ENCODE measurements around the gene MYO5A.
"Not testable (repeated sequence)": the region's sequence is repeated elsewhere in the genome, so short reads cannot be mapped to it uniquely, and the experiment has no call there.

MYO5A gene

DNA sequence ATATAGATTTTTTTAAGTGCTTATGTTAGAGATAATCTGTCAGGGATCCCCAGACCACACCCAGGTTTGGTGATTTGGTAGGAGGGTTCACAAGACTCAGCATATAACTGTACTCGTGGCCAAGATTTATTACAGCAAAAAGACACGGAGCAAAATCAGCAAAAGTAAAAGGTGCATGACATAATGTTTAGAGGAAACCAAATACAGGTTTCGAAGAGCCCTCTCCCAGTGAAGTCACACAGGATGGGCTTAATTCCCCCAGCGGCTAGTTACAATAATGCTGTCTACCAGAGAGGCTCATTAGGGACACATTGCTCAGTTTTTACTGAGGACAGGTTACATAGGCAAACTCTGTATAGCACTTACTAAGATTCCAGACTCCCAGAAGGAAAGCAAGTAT lies 36.5 kb downstream of the MYO5A start:
- Histone ChIP-seq H2AFZ (ENCODE audit: low read length) (no peak overlapping the region), H3K4me3 (ENCODE audit: low read length, poor library complexity, severe bottlenecking) (no peak overlapping the region), H3K4me1 (ENCODE audit: insufficient read depth, low read length, poor library complexity, severe bottlenecking) (peaks cover 25% of the 10 kb centered on the region), H3K27me3 (ENCODE audit: insufficient read depth, low read length, poor library complexity, severe bottlenecking) (no peaks in the 10 kb centered on the region), H3K9me3 (ENCODE audit: insufficient read depth, low read depth, low read length) (no peaks in the 10 kb centered on the region), H3K9me2 (replicated peaks; ENCODE audit: low read depth, low read length) (no peaks in the 10 kb centered on the region), H3K36me3 (ENCODE audit: insufficient read depth, low read length) (no peaks in the 10 kb centered on the region), H3K9ac (ENCODE audit: low read depth, low read length, poor library complexity, severe bottlenecking) (no peak overlapping the region), H3K4me2 (ENCODE audit: low read depth, low read length, poor library complexity, severe bottlenecking) (no peak overlapping the region), H3K79me2 (ENCODE audit: insufficient read depth, low read length) (peaks cover 43% of the 10 kb centered on the region), H4K20me1 (ENCODE audit: insufficient read depth, low read length, poor library complexity, severe bottlenecking) (peaks cover 5% of the 10 kb centered on the region), H3F3A (ENCODE audit: low read depth) (no peaks in the 10 kb centered on the region)
- TF ChIP-seq, protein P1, sequence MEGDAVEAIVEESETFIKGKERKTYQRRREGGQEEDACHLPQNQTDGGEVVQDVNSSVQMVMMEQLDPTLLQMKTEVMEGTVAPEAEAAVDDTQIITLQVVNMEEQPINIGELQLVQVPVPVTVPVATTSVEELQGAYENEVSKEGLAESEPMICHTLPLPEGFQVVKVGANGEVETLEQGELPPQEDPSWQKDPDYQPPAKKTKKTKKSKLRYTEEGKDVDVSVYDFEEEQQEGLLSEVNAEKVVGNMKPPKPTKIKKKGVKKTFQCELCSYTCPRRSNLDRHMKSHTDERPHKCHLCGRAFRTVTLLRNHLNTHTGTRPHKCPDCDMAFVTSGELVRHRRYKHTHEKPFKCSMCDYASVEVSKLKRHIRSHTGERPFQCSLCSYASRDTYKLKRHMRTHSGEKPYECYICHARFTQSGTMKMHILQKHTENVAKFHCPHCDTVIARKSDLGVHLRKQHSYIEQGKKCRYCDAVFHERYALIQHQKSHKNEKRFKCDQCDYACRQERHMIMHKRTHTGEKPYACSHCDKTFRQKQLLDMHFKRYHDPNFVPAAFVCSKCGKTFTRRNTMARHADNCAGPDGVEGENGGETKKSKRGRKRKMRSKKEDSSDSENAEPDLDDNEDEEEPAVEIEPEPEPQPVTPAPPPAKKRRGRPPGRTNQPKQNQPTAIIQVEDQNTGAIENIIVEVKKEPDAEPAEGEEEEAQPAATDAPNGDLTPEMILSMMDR (conservative IDR thresholded peaks at IDR 0.05; ENCODE audit: low read length): no peak

DNA sequence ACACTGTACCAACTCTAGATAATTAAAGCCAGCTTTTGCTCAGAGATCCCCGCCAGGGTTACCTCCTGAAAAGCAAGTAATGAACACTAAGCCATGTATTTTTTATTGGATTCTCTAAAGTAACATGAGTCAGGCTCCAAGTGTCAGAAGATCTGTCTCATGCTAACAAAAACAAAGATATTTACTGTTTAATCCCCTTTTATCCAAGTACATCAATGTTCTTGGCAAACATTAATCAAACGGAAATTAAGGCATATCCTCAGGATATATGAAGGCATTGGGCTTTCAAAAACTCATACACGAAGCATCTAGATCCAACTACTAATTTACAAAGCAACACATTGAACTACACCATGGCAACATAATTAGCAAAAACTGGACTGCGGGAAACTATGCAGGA lies 37.2 kb downstream of the MYO5A start:
- Histone ChIP-seq H4K20me1 (ENCODE audit: insufficient read depth, low read length, poor library complexity, severe bottlenecking) (peaks cover 5% of the 10 kb centered on the region), H3K36me3 (ENCODE audit: insufficient read depth, low read length) (no peaks in the 10 kb centered on the region)

DNA sequence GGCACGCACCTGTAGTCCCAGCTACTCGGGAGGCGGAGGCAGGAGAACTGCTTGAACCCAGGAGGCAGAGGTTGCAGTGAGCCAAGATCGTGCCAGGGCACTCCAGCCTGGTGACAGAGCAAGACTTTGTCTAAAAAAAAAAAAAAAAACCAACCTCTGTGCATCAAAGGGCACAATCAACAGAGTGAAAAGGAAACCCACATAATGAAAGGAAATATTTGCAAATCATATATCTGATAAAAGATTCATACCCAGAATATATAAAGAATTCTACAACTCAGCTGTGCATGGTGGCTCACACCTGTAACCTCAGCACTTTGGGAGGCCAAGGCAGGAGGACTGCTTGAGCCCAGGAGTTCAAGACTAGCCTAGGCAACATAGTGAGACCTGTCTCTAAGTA lies 39.2 kb downstream of the MYO5A start:
- H3K4me3 ChIP-seq (ENCODE audit: low read length, poor library complexity, severe bottlenecking); H3K9me2 ChIP-seq (replicated peaks; ENCODE audit: low read depth, low read length); H3K4me2 ChIP-seq (ENCODE audit: low read depth, low read length, poor library complexity, severe bottlenecking); H2AFZ ChIP-seq (ENCODE audit: low read length); H3F3A ChIP-seq (ENCODE audit: low read depth); H3K9me3 ChIP-seq (ENCODE audit: insufficient read depth, low read depth, low read length); H3K9ac ChIP-seq (ENCODE audit: low read depth, low read length, poor library complexity, severe bottlenecking); H4K20me1 ChIP-seq (ENCODE audit: insufficient read depth, low read length, poor library complexity, severe bottlenecking); H3K36me3 ChIP-seq (ENCODE audit: insufficient read depth, low read length); H3K27me3 ChIP-seq (ENCODE audit: insufficient read depth, low read length, poor library complexity, severe bottlenecking): not testable (repeated sequence)
- Histone ChIP-seq H3K79me2 (ENCODE audit: insufficient read depth, low read length) (peaks cover 57% of the 10 kb centered on the region), H3K4me1 (ENCODE audit: insufficient read depth, low read length, poor library complexity, severe bottlenecking) (peaks cover 39% of the 10 kb centered on the region)

More for the DNA sequence above, 37.2 kb downstream of the MYO5A start:
- H3F3A ChIP-seq (ENCODE audit: low read depth): no peaks in the 10 kb centered on the region
- H3K4me1 ChIP-seq (ENCODE audit: insufficient read depth, low read length, poor library complexity, severe bottlenecking): peaks cover 26% of the 10 kb centered on the region
- no peaks in the 10 kb centered on the region for H3K9me2 ChIP-seq (replicated peaks; ENCODE audit: low read depth, low read length)
- TF ChIP-seq, protein P1 (conservative IDR thresholded peaks at IDR 0.05; ENCODE audit: low read length): no peak
- TF ChIP-seq EZH2phosphoT487 (IDR thresholded peaks at IDR 0.05; ENCODE audit: borderline replicate concordance): no peak
- H3K4me3 ChIP-seq (ENCODE audit: low read length, poor library complexity, severe bottlenecking): no peak overlapping the region
- no peaks in the 10 kb centered on the region for H3K27me3 ChIP-seq (ENCODE audit: insufficient read depth, low read length, poor library complexity, severe bottlenecking)
- no peak overlapping the region for H2AFZ ChIP-seq (ENCODE audit: low read length)
- no peak overlapping the region for H3K9ac ChIP-seq (ENCODE audit: low read depth, low read length, poor library complexity, severe bottlenecking)
- peaks cover 46% of the 10 kb centered on the region for H3K79me2 ChIP-seq (ENCODE audit: insufficient read depth, low read length)
- no peaks in the 10 kb centered on the region for H3K9me3 ChIP-seq (ENCODE audit: insufficient read depth, low read depth, low read length)
- H3K4me2 ChIP-seq (ENCODE audit: low read depth, low read length, poor library complexity, severe bottlenecking): no peak overlapping the region

GRCh38 chr15:52488830-52489229 lies 39.9 kb downstream of the MYO5A start:
- no peak for TF ChIP-seq EZH2phosphoT487 (IDR thresholded peaks at IDR 0.05; ENCODE audit: borderline replicate concordance)
- TF ChIP-seq, protein P1 (conservative IDR thresholded peaks at IDR 0.05; ENCODE audit: low read length): no peak

More at GRCh38 chr15:52488830-52489229, 39.9 kb downstream of the MYO5A start:
- Histone ChIP-seq H3K4me2 (ENCODE audit: low read depth, low read length, poor library complexity, severe bottlenecking) (no peak overlapping the region), H3K9ac (ENCODE audit: low read depth, low read length, poor library complexity, severe bottlenecking) (no peak overlapping the region), H3K4me3 (ENCODE audit: low read length, poor library complexity, severe bottlenecking) (no peak overlapping the region), H2AFZ (ENCODE audit: low read length) (no peak overlapping the region), H4K20me1 (ENCODE audit: insufficient read depth, low read length, poor library complexity, severe bottlenecking) (peaks cover 5% of the 10 kb centered on the region), H3K9me3 (ENCODE audit: insufficient read depth, low read depth, low read length) (no peaks in the 10 kb centered on the region), H3K4me1 (ENCODE audit: insufficient read depth, low read length, poor library complexity, severe bottlenecking) (peaks cover 45% of the 10 kb centered on the region), H3K27me3 (ENCODE audit: insufficient read depth, low read length, poor library complexity, severe bottlenecking) (no peaks in the 10 kb centered on the region), H3K9me2 (replicated peaks; ENCODE audit: low read depth, low read length) (no peaks in the 10 kb centered on the region), H3K79me2 (ENCODE audit: insufficient read depth, low read length) (peaks cover 63% of the 10 kb centered on the region), H3F3A (ENCODE audit: low read depth) (no peaks in the 10 kb centered on the region), H3K36me3 (ENCODE audit: insufficient read depth, low read length) (no peaks in the 10 kb centered on the region)

Data from Loucy (cell line).